Endothelial cell of umbilical vein (primary cell): ENCODE measurements around the gene ZNF70. TPM values are rescaled to one million over a fixed set of nuclear protein-coding genes. Genes with fewer than 3 reads are reported as not detected.
A peak's percentile ranks its signal among the peaks of the same experiment; 100 is the strongest.

Experiments used
- BruUV-seq: library from RNA; stranded (reverse); fragments of 400-500 nt; replicated peaks from 2 replicates; lab custom pipeline; 2021; lab: Mats Ljungman, UMichigan
- CTCF ChIA-PET: fragments of 300-600, 350-600 bp; sonication (Branson Sonifier 250); formaldehyde crosslinking; loops from one replicate; lab custom pipeline; 2021; ENCODE audit warnings: antibody characterized with exemption, inconsistent platforms; lab: Charles Lee
- POLR2A ChIA-PET: fragments of 300-600, 350-600 bp; sonication (Branson Sonifier 250); formaldehyde crosslinking; loops from one replicate; lab custom pipeline; 2021; ENCODE audit warnings: antibody characterized with exemption, inconsistent platforms; lab: Charles Lee
- DNase-seq: peaks from one replicate; pipeline ENCODE4 v3.0.0-alpha.2; 2011; ENCODE audit warnings: low read depth, low spot score
- FAIRE-seq: peaks from 2 replicates; lab custom pipeline; 2011; peaks lifted over from hg19 to GRCh38; lab: Jason Lieb, UNC
- H2AFZ ChIP-seq: 2 replicates; pipeline ENCODE4 v1.6.0; 2012; ENCODE audit warnings: low read depth, low read length, control low read depth, inconsistent platforms
- H3K27ac ChIP-seq: 2 replicates; pipeline ENCODE4 v1.5.1; 2011; ENCODE audit warnings: low read depth, mild to moderate bottlenecking, control low read depth, low read length, moderate library complexity; ENCODE audit not compliant: insufficient read depth
- H3K27me3 ChIP-seq, 2 experiments: 2 replicates each; pipeline versions ENCODE4 v1.6.0 to v1.6.1; 2011; ENCODE audit warnings: low read length in 2 of 2, mixed read lengths in 1 of 2; ENCODE audit not compliant: control insufficient read depth in 2 of 2, insufficient read depth in 2 of 2
- H3K36me3 ChIP-seq, 2 experiments: 2 replicates in 1 of 2; 3 replicates in 1 of 2; pipeline ENCODE4 v1.5.1; 2011; ENCODE audit warnings: low read length in 2 of 2, mild to moderate bottlenecking in 1 of 2, moderate library complexity in 1 of 2; ENCODE audit not compliant: control insufficient read depth in 2 of 2, insufficient read depth in 2 of 2; ENCODE audit errors: extremely low read depth in 1 of 2
- H3K4me1 ChIP-seq: 3 replicates; pipeline ENCODE4 v1.5.1; 2011; ENCODE audit warnings: mild to moderate bottlenecking, low read length; ENCODE audit not compliant: control insufficient read depth, insufficient read depth; ENCODE audit errors: extremely low read depth
- H3K4me2 ChIP-seq: 2 replicates; pipeline ENCODE4 v1.6.1; 2011; ENCODE audit warnings: low read length, control low read depth, mixed read lengths; ENCODE audit not compliant: insufficient read depth
- H3K4me3 ChIP-seq, 3 experiments: fragments of 200-600 bp in 1 of 3; sonication (generic), shearing (Covaris generic) in 1 of 3; replicated peaks in 1 of 3; 2 replicates each; pipeline ENCODE4 v1.5.1; 2011 to 2016; ENCODE audit warnings: control low read depth in 3 of 3, low read length in 3 of 3, mild to moderate bottlenecking in 2 of 3, inconsistent platforms in 1 of 3, low read depth in 1 of 3, moderate library complexity in 1 of 3; ENCODE audit not compliant: insufficient read depth in 1 of 3
- H3K79me2 ChIP-seq: 2 replicates; pipeline ENCODE4 v1.6.0; 2012; ENCODE audit warnings: low read length, inconsistent platforms; ENCODE audit not compliant: control insufficient read depth, insufficient read depth
- H3K9ac ChIP-seq: replicated peaks from 2 replicates; pipeline ENCODE3; 2011; ENCODE audit warnings: low read length, control low read depth; ENCODE audit not compliant: insufficient read depth; ENCODE audit errors: extremely low read depth
- H3K9me1 ChIP-seq: replicated peaks from 3 replicates; pipeline ENCODE4 v1.6.0; 2011; ENCODE audit warnings: mild to moderate bottlenecking, low read length; ENCODE audit not compliant: control insufficient read depth, insufficient read depth; ENCODE audit errors: extremely low read depth
- H3K9me3 ChIP-seq: replicated peaks from 2 replicates; pipeline ENCODE4 v1.5.1; 2012; ENCODE audit warnings: low read length, inconsistent platforms; ENCODE audit not compliant: control insufficient read depth, insufficient read depth
- H4K20me1 ChIP-seq: replicated peaks from 2 replicates; pipeline ENCODE3; 2011; ENCODE audit warnings: mild to moderate bottlenecking, low read length; ENCODE audit not compliant: control insufficient read depth, insufficient read depth; ENCODE audit errors: extremely low read depth
- CTCF ChIP-seq, 2 donors: IDR thresholded peaks; 1 replicate in 1 of 2; 2 replicates in 1 of 2; pipeline ENCODE4 v1.5.1; 2011; ENCODE audit warnings: low read length in 2 of 2, mild to moderate bottlenecking in 2 of 2, moderate library complexity in 2 of 2, control low read depth in 1 of 2, inconsistent platforms in 1 of 2, low read depth in 1 of 2; ENCODE audit not compliant: insufficient read depth in 1 of 2; ENCODE audit errors: extremely low read depth in 1 of 2
- EZH2 ChIP-seq: IDR thresholded peaks from 2 replicates; pipeline ENCODE4 v1.6.1; 2012; ENCODE audit warnings: borderline replicate concordance, low read depth, mild to moderate bottlenecking, moderate library complexity, low read length, inconsistent platforms; ENCODE audit not compliant: severe bottlenecking
- FOS ChIP-seq: IDR thresholded peaks from 2 replicates; pipeline ENCODE4 v1.6.1; 2011; ENCODE audit warnings: mild to moderate bottlenecking, low read length, moderate library complexity, borderline replicate concordance; ENCODE audit not compliant: insufficient read depth
- GATA2 ChIP-seq: IDR thresholded peaks from 2 replicates; pipeline ENCODE4 v1.7.0; 2011; ENCODE audit warnings: low read depth, mild to moderate bottlenecking, moderate library complexity, mixed read lengths, low read length; ENCODE audit not compliant: insufficient read length, insufficient read depth
- JUN ChIP-seq: IDR thresholded peaks from 2 replicates; pipeline ENCODE4 v1.6.1; 2011; ENCODE audit warnings: borderline replicate concordance, low read depth; ENCODE audit not compliant: insufficient read length, insufficient read depth
- MAX ChIP-seq: IDR thresholded peaks from 2 replicates; pipeline ENCODE4 v1.6.1; 2011; ENCODE audit not compliant: insufficient read depth, insufficient read length
- MYC ChIP-seq: IDR thresholded peaks from one replicate; pipeline ENCODE4 v1.6.1; 2011; ENCODE audit warnings: mild to moderate bottlenecking, low read depth, low read length
- POLR2A ChIP-seq: IDR thresholded peaks from 2 replicates; pipeline ENCODE4 v1.6.1; 2012; ENCODE audit warnings: low read depth, mild to moderate bottlenecking, control low read depth, low read length
- POLR2AphosphoS5 ChIP-seq: IDR thresholded peaks from 2 replicates; pipeline ENCODE4 v1.6.1; 2012; ENCODE audit warnings: low read depth, mild to moderate bottlenecking, control low read depth, low read length, moderate library complexity; ENCODE audit not compliant: insufficient read depth
- dilution Hi-C: fragments of 300-500 bp; cut with MboI; formaldehyde crosslinking; loops from one replicate; pipeline ENCODE4 v1.15.0; 2019; ENCODE audit warnings: low sequenced_read_pairs; ENCODE audit not compliant: extremely low pct_ligation_motif_present
- intact Hi-C: fragments of 100-400 bp; cut with micrococcal nuclease; formaldehyde crosslinking; loops from one replicate; pipeline ENCODE4 v1.10.0; 2022
- polyA plus RNA-seq, 4 experiments: library from polyadenylated mRNA; depleted of rRNA in 3 of 4; stranded (reverse) in 3 of 4; unstranded in 1 of 4; fragments of >200 nt; gene quantifications; 2 replicates each; pipeline versions ENCODE4 v1.2.1 to v1.2.3, GENCODE V29; 2011 to 2012; ENCODE audit warnings: missing spikeins in 1 of 4
- total RNA-seq: library from RNA; stranded (reverse); gene quantifications from 2 replicates; pipeline ENCODE4 v1.2.3, GENCODE V29; 2021

Gene ZNF70
- total and polyA plus RNA-seq, 2 donors (not counting 3 experiments of a cell fraction or from before 2014, with no cell fraction given) = 1.9 to 6.2 TPM

GRCh38 chr22:23700706-23701105, 50.2 kb downstream of the ZNF70 start:
- intact Hi-C loops (no loop called here), dilution Hi-C loops (no loop called here)
- peak; percentile 62 for FAIRE-seq
- no peaks in the 10 kb centered on the region for H3K27me3 ChIP-seq
- H3K4me2 ChIP-seq = no peak overlapping the region
- BruUV-seq = no TSS peak
- TF ChIP-seq MAX = no peak
- TF ChIP-seq GATA2 = no peak
- no peak for TF ChIP-seq MYC
- no peak for TF ChIP-seq CTCF (IDR thresholded peaks at IDR 0.05; ENCODE audit: extremely low read depth in 1 of 2, insufficient read depth in 1 of 2, low read depth in 1 of 2, low read length in 2 of 2)
- TF ChIP-seq FOS = no peak
- TF ChIP-seq POLR2AphosphoS5 = no peak
- TF ChIP-seq EZH2 = no peak
- TF ChIP-seq JUN = no peak
- no peak for TF ChIP-seq POLR2A
- ChIA-PET POLR2A (no interaction called here), CTCF (no interaction called here)
- no peaks in the 10 kb centered on the region for H3K9me3 ChIP-seq
- H3K9ac ChIP-seq = no peak overlapping the region
- H3K36me3 ChIP-seq = peaks cover 13 to 14% of the 10 kb centered on the region in 2 experiments
- no peak overlapping the region for H2AFZ ChIP-seq
- DNase-seq = no peak
- H4K20me1 ChIP-seq = no peaks in the 10 kb centered on the region
- no peaks in the 10 kb centered on the region for H3K9me1 ChIP-seq
- H3K27ac ChIP-seq = no peak overlapping the region
- peaks cover 16% of the 10 kb centered on the region for H3K79me2 ChIP-seq
- H3K4me3 ChIP-seq = no peak overlapping the region
- H3K4me1 ChIP-seq = no peaks in the 10 kb centered on the region
